NCI-H1048 (cell line): ENCODE data around the gene CCL21.

Source experiments
- DNase-seq: peaks from one replicate; lab custom pipeline; 2025; lab: John Stamatoyannopoulos, UW

CCL21 gene

GRCh38 chr9:34669809-34670562 lies 40.0 kb downstream of the CCL21 start:
- no peak for DNase-seq

- peak; percentile 91 for DNase-seq
Measured at GRCh38 chr9:34665381-34666250, 44.3 kb downstream of the CCL21 start.

GRCh38 chr9:34665067-34665380 lies 44.9 kb downstream of the CCL21 start:
- DNase-seq: no peak

- DNase-seq: no peak
Measured at GRCh38 chr9:34664281-34665066, 45.5 kb downstream of the CCL21 start.

GRCh38 chr9:34663303-34663605 lies 46.7 kb downstream of the CCL21 start:
- no peak for DNase-seq

- DNase-seq: no peak
Measured at GRCh38 chr9:34662526-34663302, 47.2 kb downstream of the CCL21 start, which contains the start of gene CCL27. TSS of gene CCL27 (minus strand) at chr9:34662657. CDS start at chr9:34662633, 24 bp downstream.

- DNase-seq: no peak
Measured at GRCh38 chr9:34659592-34660253, 50.2 kb downstream of the CCL21 start.
